HCT116 (cell line): ENCODE data around the gene PYGL. TPM values are rescaled to one million over a fixed set of nuclear protein-coding genes. Genes with fewer than 3 reads are reported as not detected.

Experiments
- ATAC-seq: fragments of 200-7000 bp; cut with Tn5 transposase; 2 replicates; pipeline ENCODE4 v1.9.1; 2020; ENCODE audit warnings: mild to moderate bottlenecking, moderate library complexity
- BruUV-seq: library from RNA; stranded (reverse); fragments of 400-500 nt; replicated peaks from 2 replicates; lab custom pipeline; 2021; lab: Mats Ljungman, UMichigan
- CTCF ChIA-PET: fragments of 300-600 bp; sonication (Branson Sonifier 250); formaldehyde crosslinking; loops from one replicate; lab custom pipeline; 2021; ENCODE audit warnings: antibody characterized with exemption; lab: Charles Lee
- POLR2A ChIA-PET: fragments of 300-600, 350-600 bp; sonication (Branson Sonifier 250); formaldehyde crosslinking; loops from one replicate; lab custom pipeline; 2021; ENCODE audit warnings: antibody characterized with exemption; lab: Charles Lee
- RAD21 ChIA-PET, 2 experiments: fragments of 300-600 bp; sonication (Branson Sonifier 250); formaldehyde crosslinking; loops; one replicate each; lab custom pipeline; 2023; ENCODE audit warnings: low total read pairs in 2 of 2; ENCODE audit not compliant: uncharacterized antibody in 2 of 2, unreplicated experiment in 2 of 2, low non-redundant PET in 1 of 2; lab: Charles Lee
- DNase-seq: peaks from one replicate; pipeline ENCODE4 v3.0.0-alpha.2; 2010; ENCODE audit warnings: low read depth, low spot score
- H2AFZ ChIP-seq: fragments of 200-600 bp; shearing (Covaris generic), sonication (generic); 2 replicates; pipeline ENCODE4 v1.6.1; 2017; ENCODE audit warnings: low read depth, mixed run types, mixed read lengths, antibody characterized with exemption, low read length; ENCODE audit not compliant: poor library complexity, severe bottlenecking
- H3K27ac ChIP-seq: 2 replicates; pipeline ENCODE4 v1.5.1; 2012; ENCODE audit warnings: low read depth, low read length
- H3K27me3 ChIP-seq: fragments of 200-600 bp; sonication (generic); 2 replicates; pipeline ENCODE4 v1.6.1; 2016; ENCODE audit warnings: mixed run types, low read length, mixed read lengths; ENCODE audit not compliant: insufficient read depth
- H3K36me3 ChIP-seq, 2 experiments: fragments of 200-500 bp in 1 of 2; fragments of 200-600 bp in 1 of 2; sonication (Bioruptor generic) in 1 of 2; sonication (generic) in 1 of 2; 2 replicates each; pipeline versions ENCODE4 v1.5.1 to v1.6.1; 2014 to 2016; ENCODE audit warnings: low read length in 2 of 2, inconsistent platforms in 1 of 2, mixed read lengths in 1 of 2, mixed run types in 1 of 2; ENCODE audit not compliant: insufficient read depth in 2 of 2, control insufficient read depth in 1 of 2
- H3K4me1 ChIP-seq, 2 experiments: fragments of 200-600 bp in 1 of 2; sonication (generic) in 1 of 2; 2 replicates each; pipeline versions ENCODE4 v1.5.1 to v1.6.1; 2012 to 2017; ENCODE audit warnings: low read length in 2 of 2, inconsistent platforms in 1 of 2, mild to moderate bottlenecking in 1 of 2, mixed read lengths in 1 of 2, mixed run types in 1 of 2, moderate library complexity in 1 of 2; ENCODE audit not compliant: insufficient read depth in 2 of 2, control insufficient read depth in 1 of 2
- H3K4me2 ChIP-seq: fragments of 200-600 bp; sonication (generic); 2 replicates; pipeline ENCODE4 v1.6.1; 2017; ENCODE audit warnings: mixed run types, low read length, mixed read lengths
- H3K4me3 ChIP-seq, 2 experiments: fragments of 200-600 bp in 1 of 2; sonication (generic) in 1 of 2; replicated peaks in 1 of 2; 2 replicates each; pipeline ENCODE4 v1.5.1; 2011 to 2016; ENCODE audit warnings: low read length in 2 of 2, control low read depth in 1 of 2, low read depth in 1 of 2, mild to moderate bottlenecking in 1 of 2, mixed read lengths in 1 of 2, mixed run types in 1 of 2
- H3K79me2 ChIP-seq: fragments of 200-600 bp; sonication (generic); 2 replicates; pipeline ENCODE4 v1.6.1; 2017; ENCODE audit warnings: mild to moderate bottlenecking, mixed run types, low read length, moderate library complexity, mixed read lengths; ENCODE audit not compliant: insufficient read depth
- H3K9ac ChIP-seq: fragments of 200-600 bp; sonication (generic); 2 replicates; pipeline ENCODE4 v1.6.1; 2016; ENCODE audit warnings: low read length, mixed read lengths
- H3K9me2 ChIP-seq: fragments of 200-600 bp; sonication (generic), shearing (Covaris generic); 2 replicates; pipeline ENCODE4 v1.6.1; 2017; ENCODE audit warnings: mixed run types, mild to moderate bottlenecking, moderate library complexity; ENCODE audit not compliant: insufficient read depth
- H3K9me3 ChIP-seq, 2 experiments: fragments of 200-500 bp in 1 of 2; fragments of 200-600 bp in 1 of 2; sonication (Bioruptor generic) in 1 of 2; sonication (generic) in 1 of 2; 2 replicates each; pipeline ENCODE4 v1.6.1; 2014 to 2017; ENCODE audit warnings: low read length in 2 of 2, mixed read lengths in 2 of 2, inconsistent platforms in 1 of 2, low read depth in 1 of 2, mild to moderate bottlenecking in 1 of 2, mixed run types in 1 of 2, moderate library complexity in 1 of 2; ENCODE audit not compliant: control insufficient read depth in 1 of 2, insufficient read depth in 1 of 2
- H4K20me1 ChIP-seq: fragments of 200-600 bp; sonication (generic), shearing (Covaris generic); 2 replicates; pipeline ENCODE4 v1.6.1; 2017; ENCODE audit warnings: mixed run types, mild to moderate bottlenecking, moderate library complexity; ENCODE audit not compliant: insufficient read depth
- ATF3 ChIP-seq: IDR thresholded peaks from 2 replicates; pipeline ENCODE4 v1.6.1; 2012
- CEBPB ChIP-seq: IDR thresholded peaks from 2 replicates; pipeline ENCODE4 v1.6.1; 2012; ENCODE audit warnings: low read depth
- ELF1 ChIP-seq: IDR thresholded peaks from 2 replicates; pipeline ENCODE4 v1.6.1; 2012; ENCODE audit warnings: low read depth, borderline replicate concordance
- EZH2 ChIP-seq: fragments of 200-600 bp; sonication (generic); IDR thresholded peaks from 2 replicates; pipeline ENCODE4 v1.6.1; 2017; ENCODE audit warnings: antibody characterized with exemption, mixed run types
- EZH2phosphoT487 ChIP-seq: fragments of 200-600 bp; IDR thresholded peaks from 2 replicates; pipeline ENCODE4 v1.6.1; 2018; ENCODE audit warnings: antibody characterized with exemption, borderline replicate concordance
- POLR2A ChIP-seq: IDR thresholded peaks from 2 replicates; pipeline ENCODE4 v1.7.0; 2011; ENCODE audit warnings: borderline replicate concordance; ENCODE audit not compliant: insufficient read depth, insufficient read length; ENCODE audit errors: extremely low read depth
- POLR2AphosphoS5 ChIP-seq: IDR thresholded peaks from 2 replicates; pipeline ENCODE4 v1.6.1; 2011; ENCODE audit warnings: mild to moderate bottlenecking, low read depth, low read length, moderate library complexity
- SIN3A ChIP-seq: IDR thresholded peaks from 2 replicates; pipeline ENCODE4 v1.6.1; 2012; ENCODE audit warnings: low read depth
- SP1 ChIP-seq: IDR thresholded peaks from 2 replicates; pipeline ENCODE4 v1.6.1; 2012; ENCODE audit warnings: low read depth
- SRF ChIP-seq: IDR thresholded peaks from 2 replicates; pipeline ENCODE4 v1.6.1; 2012; ENCODE audit warnings: low read depth
- YY1 ChIP-seq: IDR thresholded peaks from 2 replicates; pipeline ENCODE4 v1.6.1; 2011; ENCODE audit warnings: low read length, low read depth, moderate library complexity, mild to moderate bottlenecking; ENCODE audit not compliant: insufficient replicate concordance; ENCODE audit errors: extremely low read depth
- ZFX ChIP-seq: fragments of 450-650 bp; IDR thresholded peaks from 2 replicates; pipeline ENCODE4 v1.6.1; 2017
- intact Hi-C: fragments of 100-400 bp; cut with micrococcal nuclease; formaldehyde crosslinking; loops from 2 replicates; pipeline ENCODE4 v1.10.0; 2022
- total RNA-seq: library from RNA; stranded (reverse); gene quantifications from one replicate; pipeline ENCODE4 v1.2.1, GENCODE V29; 2021; ENCODE audit not compliant: unreplicated experiment

The PYGL gene
- total RNA-seq, 1 experiment from 2014 or later: 173 TPM

- H3K27me3 ChIP-seq: 0 out of 2 replicates have a peak, but pooled peaks cover 3% of the 10 kb centered on the region
- H2AFZ ChIP-seq: no peak overlapping the region
- no TSS peak for BruUV-seq
- ATAC-seq (no peak), DNase-seq (no peak)
- no peak overlapping the region for H3K4me3 ChIP-seq
- intact Hi-C loops: no loop called here
- no peak overlapping the region for H3K9ac ChIP-seq
- H3K9me2 ChIP-seq: no peaks in the 10 kb centered on the region
- H3K4me1 ChIP-seq: no peaks in the 10 kb centered on the region
- ChIA-PET CTCF (no interaction called here), POLR2A (no interaction called here), RAD21 (no interaction called here)
- H3K4me2 ChIP-seq: no peak overlapping the region
- no peak for TF ChIP-seq POLR2A
- TF ChIP-seq YY1: no peak
- TF ChIP-seq POLR2AphosphoS5: no peak
- TF ChIP-seq EZH2phosphoT487: no peak
- no peak for TF ChIP-seq CEBPB
- no peak for TF ChIP-seq SRF
- no peak for TF ChIP-seq SP1
- TF ChIP-seq ATF3: no peak
- TF ChIP-seq SIN3A: no peak
- no peak for TF ChIP-seq EZH2
- no peaks in the 10 kb centered on the region for H3K79me2 ChIP-seq
- no peaks in the 10 kb centered on the region for H3K9me3 ChIP-seq
- H3K27ac ChIP-seq: no peak overlapping the region
- H4K20me1 ChIP-seq: no peaks in the 10 kb centered on the region
- no peaks in the 10 kb centered on the region; a peak in 1 of 4 replicates for H3K36me3 ChIP-seq
Measured at GRCh38 chr14:50977863-50978528, 33.7 kb upstream of the PYGL start.

GRCh38 chr14:50974118-50974517 is 29.8 kb upstream of the PYGL start:
- no peak overlapping the region for H3K27ac ChIP-seq
- DNase-seq (no peak), ATAC-seq (no peak)
- no peak overlapping the region for H3K4me3 ChIP-seq
- BruUV-seq: no TSS peak
- intact Hi-C loops: no loop called here
- H3K36me3 ChIP-seq: no peaks in the 10 kb centered on the region
- H3K9me3 ChIP-seq: no peaks in the 10 kb centered on the region
- H3K27me3 ChIP-seq: no peaks in the 10 kb centered on the region
- no peak overlapping the region for H2AFZ ChIP-seq
- H3K9ac ChIP-seq: no peak overlapping the region
- no peaks in the 10 kb centered on the region for H3K79me2 ChIP-seq
- CTCF ChIA-PET: no interaction called here
- POLR2A ChIA-PET: no interaction called here
- no peaks in the 10 kb centered on the region for H4K20me1 ChIP-seq
- TF ChIP-seq EZH2 (no peak), YY1 (no peak), ELF1 (no peak), ZFX (no peak)
- no peak overlapping the region for H3K4me2 ChIP-seq
- no peaks in the 10 kb centered on the region for H3K4me1 ChIP-seq
- H3K9me2 ChIP-seq: no peaks in the 10 kb centered on the region
- RAD21 ChIA-PET: no interaction called here
